CD8-positive, alpha-beta memory T cell (primary cell): ENCODE results near the gene PTOV1. TPM values are rescaled to one million over a fixed set of nuclear protein-coding genes. Genes with fewer than 3 reads are reported as not detected.

Experiments
- CTCF ChIA-PET: fragments of 350-600 bp; sonication (Branson Sonifier 250); formaldehyde crosslinking; loops from one replicate; lab custom pipeline; 2021; ENCODE audit warnings: antibody characterized with exemption; lab: Charles Lee
- POLR2A ChIA-PET: fragments of 350-600 bp; sonication (Branson Sonifier 250); formaldehyde crosslinking; loops from one replicate; lab custom pipeline; 2021; ENCODE audit warnings: antibody characterized with exemption; lab: Charles Lee
- DNase-seq, 5 donors: peaks; one replicate each; pipeline versions ENCODE4 v3.0.0 to v3.0.0-alpha.2; 2020 to 2022; ENCODE audit warnings: mixed read lengths in 1 of 5
- H3K27ac ChIP-seq: one replicate; pipeline ENCODE4 v1.7.0; 2013; ENCODE audit warnings: low read depth, mild to moderate bottlenecking, low read length, moderate library complexity
- H3K27me3 ChIP-seq: 2 replicates; pipeline ENCODE4 v1.7.0; 2013; ENCODE audit warnings: low read length, mild to moderate bottlenecking; ENCODE audit not compliant: insufficient read depth, poor library complexity, severe bottlenecking
- H3K36me3 ChIP-seq: 2 replicates; pipeline ENCODE4 v1.7.0; 2013; ENCODE audit warnings: mild to moderate bottlenecking, low read length, moderate library complexity; ENCODE audit not compliant: insufficient read depth
- H3K4me1 ChIP-seq: 2 replicates; pipeline ENCODE4 v1.7.0; 2013; ENCODE audit warnings: mild to moderate bottlenecking, low read length, moderate library complexity; ENCODE audit not compliant: insufficient read depth
- H3K4me3 ChIP-seq: 2 replicates; pipeline ENCODE4 v1.7.0; 2013; ENCODE audit warnings: mild to moderate bottlenecking, low read length
- H3K9me3 ChIP-seq: 2 replicates; pipeline ENCODE4 v1.7.0; 2013; ENCODE audit warnings: mild to moderate bottlenecking, low read length
- H3K27ac Mint-ChIP-seq, 8 donors: one replicate each; pipeline ENCODE4 v1.8.0; 2020 to 2021; ENCODE audit warnings: mixed read lengths in 8 of 8, mild to moderate bottlenecking in 6 of 8, inconsistent platforms in 3 of 8, moderate library complexity in 3 of 8
- H3K27me3 Mint-ChIP-seq, 2 donors: one replicate each; pipeline ENCODE4 v1.8.0; 2020 to 2021; ENCODE audit warnings: mixed read lengths in 2 of 2, mild to moderate bottlenecking in 1 of 2, moderate library complexity in 1 of 2
- H3K36me3 Mint-ChIP-seq, 3 donors: one replicate each; pipeline ENCODE4 v1.8.0; 2020 to 2021; ENCODE audit warnings: mixed read lengths in 3 of 3, inconsistent platforms in 1 of 3, mild to moderate bottlenecking in 1 of 3
- H3K4me1 Mint-ChIP-seq, 3 donors: one replicate each; pipeline ENCODE4 v1.8.0; 2020 to 2021; ENCODE audit warnings: mixed read lengths in 3 of 3, inconsistent platforms in 1 of 3, mild to moderate bottlenecking in 1 of 3
- H3K4me3 Mint-ChIP-seq, 7 donors: one replicate each; pipeline ENCODE4 v1.8.0; 2020 to 2021; ENCODE audit warnings: mixed read lengths in 7 of 7, mild to moderate bottlenecking in 6 of 7, moderate library complexity in 4 of 7, inconsistent platforms in 2 of 7
- H3K9me3 Mint-ChIP-seq, 5 donors: one replicate each; pipeline ENCODE4 v1.8.0; 2020 to 2022; ENCODE audit warnings: mixed read lengths in 5 of 5, mild to moderate bottlenecking in 3 of 5, moderate library complexity in 2 of 5, inconsistent platforms in 1 of 5
- polyA plus RNA-seq: library from polyadenylated mRNA; unstranded; fragments of 300-500 nt; fragmentation: Illumina TruSeq; gene quantifications from one replicate; pipeline ENCODE4 v1.2.3, GENCODE V29; 2021
- total RNA-seq, 2 experiments: library from RNA; stranded (reverse); gene quantifications; one replicate each; pipeline ENCODE4 v1.2.3, GENCODE V29; 2021

Gene PTOV1
- total and polyA plus RNA-seq, 3 experiments from 2014 or later, result 47.7 to 93.7 (median 91.9) TPM

DNA sequence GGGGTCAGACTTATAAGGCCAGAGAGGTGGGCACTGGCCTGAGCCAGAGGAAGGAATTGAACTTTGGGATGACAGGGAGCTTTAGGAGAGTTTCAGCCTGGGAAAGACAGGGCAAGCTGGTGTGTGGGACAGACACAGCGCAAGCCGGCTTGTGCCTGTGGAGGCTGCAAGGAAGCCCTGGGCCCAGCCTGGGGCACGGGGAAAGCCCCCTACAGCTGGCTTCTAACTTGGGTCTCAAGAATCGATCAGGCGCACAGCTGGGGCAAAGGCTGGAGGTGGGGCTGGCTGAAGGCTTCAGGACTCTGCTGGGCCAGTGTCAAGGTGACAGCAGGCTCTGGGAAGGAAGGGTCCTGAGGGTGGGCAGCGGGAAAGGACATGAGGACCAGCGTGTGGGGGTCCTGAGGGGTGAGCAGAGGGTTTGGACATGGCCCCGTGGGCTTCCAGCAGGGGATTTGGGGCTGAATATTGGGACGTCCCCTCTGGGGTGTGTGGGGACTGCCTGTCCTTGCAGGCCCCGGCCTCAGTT, 3.0 kb downstream of the PTOV1 start:
- Mint-ChIP-seq H3K27ac (peak overlapping the region in 4 of 8 donors; percentile 61 to 79 (median 71)), H3K36me3 (peaks cover 0 to 46% (median 0%) of the 10 kb centered on the region in 3 donors), H3K27me3 (peaks cover 0 to 4% of the 10 kb centered on the region in 2 donors), H3K9me3 (no peaks in the 10 kb centered on the region), H3K4me1 (peaks cover 27 to 41% (median 31%) of the 10 kb centered on the region in 3 donors), H3K4me3 (peak overlapping the region in 5 of 7 donors; percentile 45 to 81 (median 59))
- POLR2A ChIA-PET, result interaction anchor here (0.9 to 2.4 kb wide), 4 partner anchors 10 to 23 kb away, joined by 3 to 11 read pairs (median 6); partner anchors contain the start of gene AKT1S1
- H3K27me3 ChIP-seq, result no peaks in the 10 kb centered on the region
- peaks cover 21% of the 10 kb centered on the region for H3K4me1 ChIP-seq
- no peaks in the 10 kb centered on the region for H3K36me3 ChIP-seq
- no peak for DNase-seq
- no peak overlapping the region for H3K27ac ChIP-seq
- CTCF ChIA-PET, result no interaction called here
- H3K9me3 ChIP-seq, result no peaks in the 10 kb centered on the region
- no peak overlapping the region for H3K4me3 ChIP-seq

DNA sequence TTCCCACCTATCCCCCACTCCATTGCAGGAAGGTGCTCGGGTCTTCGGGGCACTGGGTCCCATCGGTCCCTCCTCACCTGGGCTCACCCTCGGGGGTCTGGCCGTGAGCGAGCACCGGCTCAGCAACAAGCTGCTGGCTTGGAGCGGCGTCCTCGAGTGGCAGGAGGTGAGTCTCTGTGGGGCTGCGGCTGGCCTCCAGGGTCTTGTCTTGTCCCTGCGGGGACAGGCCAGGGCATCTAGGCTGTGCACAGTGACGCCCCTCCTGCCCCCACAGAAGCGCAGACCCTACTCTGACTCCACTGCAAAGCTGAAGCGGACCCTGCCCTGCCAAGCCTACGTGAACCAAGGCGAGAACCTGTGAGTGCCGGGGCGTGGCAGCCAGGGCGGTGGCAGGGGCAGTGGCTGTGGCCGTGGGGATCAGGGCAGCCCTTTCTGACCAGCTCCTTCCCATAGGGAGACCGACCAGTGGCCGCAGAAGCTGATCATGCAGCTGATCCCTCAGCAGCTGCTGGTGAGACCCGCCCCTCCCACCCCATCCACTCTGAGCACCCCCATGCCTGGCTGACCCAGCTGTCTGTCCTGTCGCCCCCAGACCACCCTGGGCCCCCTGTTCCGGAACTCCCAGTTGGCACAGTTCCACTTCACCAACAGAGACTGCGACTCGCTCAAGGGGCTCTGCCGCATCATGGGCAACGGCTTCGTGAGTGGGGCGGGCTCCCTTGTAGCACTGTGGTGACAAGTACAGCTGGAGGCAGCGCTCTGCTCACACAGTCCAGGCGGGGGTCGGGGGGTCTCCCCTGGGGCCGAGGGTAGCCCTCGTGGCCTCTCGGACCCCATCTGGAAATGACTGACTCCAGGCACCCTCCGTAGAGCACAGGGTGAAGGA, 3.7 kb downstream of the PTOV1 start:
- peaks cover 0 to 49% (median 0%) of the 10 kb centered on the region in 3 donors for H3K36me3 Mint-ChIP-seq
- Histone ChIP-seq H3K36me3 (no peaks in the 10 kb centered on the region), H3K9me3 (no peaks in the 10 kb centered on the region), H3K4me3 (no peak overlapping the region), H3K27ac (no peak overlapping the region), H3K27me3 (no peaks in the 10 kb centered on the region), H3K4me1 (peaks cover 21% of the 10 kb centered on the region)
- CTCF ChIA-PET, result no interaction called here
- no peaks in the 10 kb centered on the region for H3K9me3 Mint-ChIP-seq
- H3K27ac Mint-ChIP-seq, result no peak overlapping the region
- POLR2A ChIA-PET, result interaction anchor here (1.0 to 2.4 kb wide), 2 partner anchors 15 to 22 kb away, joined by 3 to 11 read pairs; partner anchors contain the start of gene AKT1S1
- no peak overlapping the region for H3K4me3 Mint-ChIP-seq
- DNase-seq, result no peak
- peaks cover 0 to 4% of the 10 kb centered on the region in 2 donors for H3K27me3 Mint-ChIP-seq
- H3K4me1 Mint-ChIP-seq, result peaks cover 24 to 37% (median 28%) of the 10 kb centered on the region in 3 donors

- no peak overlapping the region for H3K27ac ChIP-seq
- Mint-ChIP-seq H3K27me3 (peaks cover 0 to 4% of the 10 kb centered on the region in 2 donors), H3K27ac (peak overlapping the region in 1 of 8 donors; percentile 68), H3K4me1 (peaks cover 17 to 30% (median 22%) of the 10 kb centered on the region in 3 donors), H3K9me3 (no peaks in the 10 kb centered on the region), H3K36me3 (peaks cover 0 to 53% (median 0%) of the 10 kb centered on the region in 3 donors), H3K4me3 (peak overlapping the region in 1 of 7 donors; percentile 27)
- DNase-seq, result no peak
- no peaks in the 10 kb centered on the region for H3K36me3 ChIP-seq
- H3K4me3 ChIP-seq, result no peak overlapping the region
- CTCF ChIA-PET, result no interaction called here
- H3K27me3 ChIP-seq, result no peaks in the 10 kb centered on the region
- H3K4me1 ChIP-seq, result peaks cover 17% of the 10 kb centered on the region
- POLR2A ChIA-PET, result interaction anchor here (1.0 kb wide), 1 partner anchor 22 kb away, joined by 3 read pairs; the partner anchor contains the start of gene AKT1S1
- no peaks in the 10 kb centered on the region for H3K9me3 ChIP-seq
Measured at GRCh38 chr19:49855277-49855675, 4.3 kb downstream of the PTOV1 start.

DNA sequence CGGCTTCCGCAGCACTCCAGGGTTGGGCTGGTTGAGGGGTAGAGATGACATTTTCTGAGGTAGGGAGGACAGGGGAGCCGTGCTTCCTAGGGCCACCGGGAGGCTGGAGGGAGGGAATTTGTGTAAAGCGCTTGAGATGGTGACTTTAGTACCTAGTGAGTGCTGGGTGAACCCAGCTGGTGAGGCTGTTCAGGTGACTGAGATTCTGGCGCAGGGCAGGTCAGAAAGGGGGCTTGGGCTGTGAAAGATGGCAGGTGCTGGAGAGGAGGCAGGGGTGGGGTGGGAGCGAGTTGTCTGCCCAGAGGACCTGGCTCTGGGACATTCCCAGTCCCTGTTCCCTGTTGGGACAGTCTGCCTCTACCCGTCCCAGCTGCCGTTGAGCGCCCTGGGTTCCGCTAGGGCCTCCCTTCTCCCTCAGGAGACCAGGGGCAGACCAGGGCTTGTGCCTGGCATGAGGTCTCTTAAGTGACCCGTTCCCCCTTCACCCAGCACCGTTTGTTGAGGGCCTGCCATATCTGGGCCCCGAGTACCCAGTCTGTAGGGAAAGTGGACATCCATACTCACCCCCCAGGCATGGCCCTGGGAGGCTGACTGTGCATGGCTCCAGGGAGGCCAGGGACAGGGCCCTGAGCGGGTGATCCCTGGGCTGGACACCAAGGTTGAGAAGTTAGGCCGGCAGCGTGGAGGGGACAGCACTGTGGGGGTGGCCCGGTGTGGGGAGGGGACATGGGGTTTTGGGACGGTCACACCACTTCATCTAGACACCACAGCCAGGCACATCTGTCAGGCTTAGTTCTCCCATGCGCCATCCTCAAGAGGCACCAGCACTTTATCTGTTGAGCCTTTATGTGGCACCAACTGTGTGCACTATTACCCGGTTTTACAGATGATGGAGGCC, 5.0 kb downstream of the PTOV1 start:
- no peaks in the 10 kb centered on the region for H3K9me3 ChIP-seq
- no peak overlapping the region for H3K4me3 ChIP-seq
- Mint-ChIP-seq H3K4me3 (peak overlapping the region in 2 of 7 donors; percentile 52 to 72), H3K27ac (peak overlapping the region in 2 of 8 donors; percentile 29 to 68), H3K27me3 (peaks cover 0 to 2% of the 10 kb centered on the region in 2 donors), H3K36me3 (peaks cover 0 to 54% (median 0%) of the 10 kb centered on the region in 3 donors), H3K9me3 (no peaks in the 10 kb centered on the region), H3K4me1 (peaks cover 16 to 25% (median 19%) of the 10 kb centered on the region in 3 donors)
- no peak overlapping the region for H3K27ac ChIP-seq
- CTCF ChIA-PET, result no interaction called here
- POLR2A ChIA-PET, result no interaction called here
- no peak for DNase-seq
- no peaks in the 10 kb centered on the region for H3K27me3 ChIP-seq
- peaks cover 15% of the 10 kb centered on the region for H3K4me1 ChIP-seq
- no peaks in the 10 kb centered on the region for H3K36me3 ChIP-seq

GRCh38 chr19:49856574-49857021, 5.6 kb downstream of the PTOV1 start:
- Mint-ChIP-seq H3K4me1 (peaks cover 16 to 25% (median 19%) of the 10 kb centered on the region in 3 donors), H3K27me3 (peaks cover 0 to 2% of the 10 kb centered on the region in 2 donors), H3K27ac (no peak overlapping the region), H3K4me3 (peak overlapping the region in 1 of 7 donors; percentile 52), H3K9me3 (no peaks in the 10 kb centered on the region), H3K36me3 (peaks cover 0 to 58% (median 0%) of the 10 kb centered on the region in 3 donors)
- no peak overlapping the region for H3K27ac ChIP-seq
- no peaks in the 10 kb centered on the region for H3K36me3 ChIP-seq
- ChIA-PET CTCF (no interaction called here), POLR2A (no interaction called here)
- no peak overlapping the region for H3K4me3 ChIP-seq
- peaks cover 15% of the 10 kb centered on the region for H3K4me1 ChIP-seq
- no peak for DNase-seq
- H3K9me3 ChIP-seq, result no peaks in the 10 kb centered on the region
- H3K27me3 ChIP-seq, result no peaks in the 10 kb centered on the region

GRCh38 chr19:49857061-49857837, 6.3 kb downstream of the PTOV1 start:
- Mint-ChIP-seq H3K27me3 (no peaks in the 10 kb centered on the region), H3K4me1 (peaks cover 13 to 20% (median 14%) of the 10 kb centered on the region in 3 donors), H3K9me3 (no peaks in the 10 kb centered on the region), H3K36me3 (peaks cover 0 to 60% (median 0%) of the 10 kb centered on the region in 3 donors), H3K4me3 (no peak overlapping the region), H3K27ac (peak overlapping the region in 1 of 8 donors; percentile 24)
- ChIA-PET POLR2A (no interaction called here), CTCF (no interaction called here)
- no peak for DNase-seq
- H3K4me1 ChIP-seq, result peaks cover 11% of the 10 kb centered on the region
- no peaks in the 10 kb centered on the region for H3K36me3 ChIP-seq
- H3K27me3 ChIP-seq, result no peaks in the 10 kb centered on the region
- no peaks in the 10 kb centered on the region for H3K9me3 ChIP-seq
- H3K4me3 ChIP-seq, result no peak overlapping the region
- no peak overlapping the region for H3K27ac ChIP-seq

DNA sequence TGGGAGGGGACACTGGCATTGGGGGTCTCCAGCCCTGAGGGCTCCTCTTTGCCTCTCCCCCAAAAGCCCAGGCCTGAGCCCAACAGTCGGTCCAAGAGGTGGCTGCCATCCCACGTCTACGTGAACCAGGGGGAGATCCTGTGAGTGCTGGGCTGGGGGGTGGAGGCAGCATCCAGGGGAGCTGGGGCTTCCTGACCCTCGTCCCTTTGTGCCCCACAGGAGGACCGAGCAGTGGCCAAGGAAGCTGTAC, 6.8 kb downstream of the PTOV1 start:
- no peaks in the 10 kb centered on the region for H3K9me3 ChIP-seq
- Mint-ChIP-seq H3K36me3 (peaks cover 0 to 57% (median 0%) of the 10 kb centered on the region in 3 donors), H3K27me3 (no peaks in the 10 kb centered on the region), H3K4me3 (no peak overlapping the region), H3K9me3 (no peaks in the 10 kb centered on the region), H3K4me1 (peaks cover 8 to 15% (median 9%) of the 10 kb centered on the region in 3 donors), H3K27ac (no peak overlapping the region)
- no peak overlapping the region for H3K27ac ChIP-seq
- no peak for DNase-seq
- no peak overlapping the region for H3K4me3 ChIP-seq
- ChIA-PET POLR2A (no interaction called here), CTCF (no interaction called here)
- H3K4me1 ChIP-seq, result peaks cover 6% of the 10 kb centered on the region
- H3K27me3 ChIP-seq, result no peaks in the 10 kb centered on the region
- no peaks in the 10 kb centered on the region for H3K36me3 ChIP-seq
